A673 (cell line): ENCODE data around the gene TRAM2. TPM values are rescaled to one million over a fixed set of nuclear protein-coding genes. Genes with fewer than 3 reads are reported as not detected.

ENCODE experiments used
- BruUV-seq: library from RNA; stranded (reverse); fragments of 400-500 nt; replicated peaks from 2 replicates; lab custom pipeline; 2021; lab: Mats Ljungman, UMichigan
- CTCF ChIA-PET: fragments of 300-600 bp; sonication (Branson Sonifier 250); formaldehyde crosslinking; loops from one replicate; lab custom pipeline; 2022; ENCODE audit warnings: antibody characterized with exemption; lab: Charles Lee
- POLR2A ChIA-PET: fragments of 300-600 bp; sonication (Branson Sonifier 250); formaldehyde crosslinking; loops from one replicate; lab custom pipeline; 2022; ENCODE audit warnings: antibody characterized with exemption; ENCODE audit not compliant: low non-redundant PET; lab: Charles Lee
- DNase-seq: peaks from one replicate; pipeline ENCODE4 v3.0.0-alpha.2; 2015; ENCODE audit warnings: low spot score
- H3K27ac ChIP-seq: fragments of 200-600 bp; sonication (generic); 2 replicates; pipeline ENCODE4 v1.5.1; 2016; ENCODE audit warnings: mixed run types, low read depth, mild to moderate bottlenecking, mixed read lengths, antibody characterized with exemption, low read length; ENCODE audit not compliant: poor library complexity, severe bottlenecking
- H3K27me3 ChIP-seq: fragments of 200-600 bp; sonication (generic); replicated peaks from 2 replicates; pipeline ENCODE4 v1.6.1; 2017; ENCODE audit warnings: mixed run types, low read depth, mild to moderate bottlenecking, mixed read lengths, antibody characterized with exemption, low read length; ENCODE audit not compliant: insufficient read depth, poor library complexity
- H3K36me3 ChIP-seq: fragments of 200-600 bp; sonication (generic); 2 replicates; pipeline ENCODE4 v1.6.1; 2016; ENCODE audit warnings: mixed run types, mild to moderate bottlenecking, mixed read lengths, antibody characterized with exemption, low read length; ENCODE audit not compliant: insufficient read depth, poor library complexity, severe bottlenecking
- H3K4me1 ChIP-seq: fragments of 200-600 bp; sonication (generic); 2 replicates; pipeline ENCODE4 v1.6.1; 2017; ENCODE audit warnings: mixed run types, mild to moderate bottlenecking, mixed read lengths, antibody characterized with exemption, low read length; ENCODE audit not compliant: insufficient read depth, poor library complexity, severe bottlenecking
- H3K4me3 ChIP-seq: fragments of 200-600 bp; sonication (generic); 2 replicates; pipeline ENCODE4 v1.5.1; 2016; ENCODE audit warnings: low read depth, mixed run types, mild to moderate bottlenecking, mixed read lengths, low read length; ENCODE audit not compliant: poor library complexity, severe bottlenecking
- H3K9me3 ChIP-seq: fragments of 200-600 bp; sonication (generic); 2 replicates; pipeline ENCODE4 v1.6.1; 2016; ENCODE audit warnings: mixed run types, low read depth, mild to moderate bottlenecking, mixed read lengths, antibody characterized with exemption, low read length; ENCODE audit not compliant: poor library complexity, severe bottlenecking
- CTCF ChIP-seq: fragments of 300-800, 200-600 bp; sonication (generic); conservative IDR thresholded peaks from 2 replicates; pipeline ENCODE4 v1.5.1; 2017; ENCODE audit warnings: low read depth, mild to moderate bottlenecking, antibody characterized with exemption, low read length, moderate library complexity, mixed read lengths
- EZH2 ChIP-seq: fragments of 200-600 bp; sonication (generic); IDR thresholded peaks from 2 replicates; pipeline ENCODE4 v1.6.1; 2017; ENCODE audit warnings: borderline replicate concordance, low read depth, mild to moderate bottlenecking, mixed read lengths, antibody characterized with exemption, low read length; ENCODE audit not compliant: poor library complexity, severe bottlenecking
- intact Hi-C: fragments of 100-400 bp; cut with micrococcal nuclease; formaldehyde crosslinking; loops from one replicate; pipeline ENCODE4 v1.10.0; 2022; ENCODE audit not compliant: unreplicated experiment
- total RNA-seq: library from RNA; stranded (reverse); gene quantifications from 2 replicates; pipeline ENCODE4 v1.2.3, GENCODE V29; 2021

The TRAM2 gene
- total RNA-seq, 1 experiment from 2014 or later: 21.9 TPM

GRCh38 chr6:52527436-52527835 lies 49.4 kb downstream of the TRAM2 start:
- TF ChIP-seq EZH2 (no peak), CTCF (no peak)
- Histone ChIP-seq H3K27ac (no peak overlapping the region), H3K27me3 (no peaks in the 10 kb centered on the region), H3K4me3 (no peak overlapping the region), H3K36me3 (no peaks in the 10 kb centered on the region), H3K9me3 (no peaks in the 10 kb centered on the region), H3K4me1 (no peaks in the 10 kb centered on the region)
- CTCF ChIA-PET: no interaction called here
- intact Hi-C loops: no loop called here
- DNase-seq: no peak
- POLR2A ChIA-PET: interaction anchor here (0.7 kb wide), 1 partner anchor 468 kb away, joined by 3 read pairs; no protein-coding TSS in a partner anchor
- BruUV-seq: no TSS peak

- Histone ChIP-seq H3K4me1 (no peaks in the 10 kb centered on the region), H3K36me3 (no peaks in the 10 kb centered on the region), H3K27me3 (no peaks in the 10 kb centered on the region), H3K9me3 (no peaks in the 10 kb centered on the region), H3K27ac (no peak overlapping the region), H3K4me3 (no peak overlapping the region)
- CTCF ChIA-PET: no interaction called here
- POLR2A ChIA-PET: interaction anchor here (0.7 kb wide), 1 partner anchor 31 kb away, joined by 3 read pairs; no protein-coding TSS in a partner anchor
- DNase-seq: no peak
- no TSS peak for BruUV-seq
- intact Hi-C loops: no loop called here
- no peak for TF ChIP-seq EZH2
- no peak for TF ChIP-seq CTCF
Measured at GRCh38 chr6:52526634-52527033, 50.2 kb downstream of the TRAM2 start.

GRCh38 chr6:52524918-52525317 lies 51.9 kb downstream of the TRAM2 start:
- Histone ChIP-seq H3K27me3 (no peaks in the 10 kb centered on the region), H3K27ac (no peak overlapping the region), H3K4me3 (no peak overlapping the region), H3K9me3 (no peaks in the 10 kb centered on the region), H3K4me1 (no peaks in the 10 kb centered on the region), H3K36me3 (no peaks in the 10 kb centered on the region)
- DNase-seq: no peak
- BruUV-seq: no TSS peak
- ChIA-PET POLR2A (no interaction called here), CTCF (no interaction called here)
- intact Hi-C loops: no loop called here
- TF ChIP-seq CTCF (no peak), EZH2 (no peak)
